ENCODE results near the gene DOCK4.

Gene DOCK4

GRCh38 chr7:111860248-111860647, 346.0 kb downstream of the DOCK4 start:
- no peak overlapping the region for H3K14ac ChIP-seq (ENCODE audit: low read length in 2 of 2)

GRCh38 chr7:111858331-111858730, 347.9 kb downstream of the DOCK4 start:
- no peak overlapping the region for H3K9ac ChIP-seq (ENCODE audit: low read length)
- H3K4ac ChIP-seq (ENCODE audit: low read depth in 1 of 2, low read length in 2 of 2), result no peak overlapping the region
- WGBS, result 96% methylated on average over 3 of the region's 3 CpGs
- no peak overlapping the region for H3K18ac ChIP-seq (ENCODE audit: low read depth in 1 of 2, low read length in 2 of 2)
- no peak overlapping the region for H2AFZ ChIP-seq (ENCODE audit: low read depth, low read length)
- no peak for DNase-seq
- no peak overlapping the region for H3K4me3 ChIP-seq (ENCODE audit: insufficient read depth in 1 of 2, low read depth in 1 of 2, low read length in 2 of 2)
- no peaks in the 10 kb centered on the region for H3K4me1 ChIP-seq (ENCODE audit: control insufficient read depth, insufficient read depth, low read depth, low read length)
- no peak overlapping the region for H3K27ac ChIP-seq (ENCODE audit: low read length, poor library complexity, severe bottlenecking)
- no peaks in the 10 kb centered on the region for H3K9me3 ChIP-seq (ENCODE audit: control insufficient read depth, low read length)
- no peak overlapping the region for H2BK120ac ChIP-seq (ENCODE audit: low read depth, low read length)
- H2AK5ac ChIP-seq (ENCODE audit: low read length, severe bottlenecking), result no peak overlapping the region
- no peak overlapping the region for H3K14ac ChIP-seq (ENCODE audit: low read length in 2 of 2)
- no peak overlapping the region for H3K23ac ChIP-seq (ENCODE audit: low read length in 2 of 2)
- H3K36me3 ChIP-seq (ENCODE audit: control insufficient read depth in 1 of 2, insufficient read depth in 2 of 2, low read depth in 1 of 2, low read length in 2 of 2), result peaks cover 9 to 13% of the 10 kb centered on the region in 2 experiments
- no peak overlapping the region for H2BK12ac ChIP-seq (ENCODE audit: low read length in 2 of 2)
- H2BK5ac ChIP-seq (ENCODE audit: low read depth, low read length, poor library complexity, severe bottlenecking), result no peak overlapping the region
- H3K4me2 ChIP-seq (ENCODE audit: low read length, poor library complexity, severe bottlenecking), result no peak overlapping the region
- H4K91ac ChIP-seq (ENCODE audit: low read length), result no peak overlapping the region
- H2BK15ac ChIP-seq (ENCODE audit: low read depth, poor library complexity, severe bottlenecking), result no peak overlapping the region
- H3K27me3 ChIP-seq (ENCODE audit: control insufficient read depth in 1 of 2, insufficient read depth in 1 of 2, low read length in 2 of 2), result no peaks in the 10 kb centered on the region
- no peak overlapping the region for H4K8ac ChIP-seq (ENCODE audit: low read length)
- H3K79me1 ChIP-seq (replicated peaks; ENCODE audit: low read length, poor library complexity, severe bottlenecking), result peaks cover 4% of the 10 kb centered on the region

More at GRCh38 chr7:111860248-111860647, 346.0 kb downstream of the DOCK4 start:
- Histone ChIP-seq H3K23ac (ENCODE audit: low read length in 2 of 2) (no peak overlapping the region), H3K4me1 (ENCODE audit: control insufficient read depth, insufficient read depth, low read depth, low read length) (no peaks in the 10 kb centered on the region), H2BK15ac (ENCODE audit: low read depth, poor library complexity, severe bottlenecking) (no peak overlapping the region), H3K4ac (ENCODE audit: low read depth in 1 of 2, low read length in 2 of 2) (no peak overlapping the region), H4K8ac (ENCODE audit: low read length) (no peak overlapping the region), H3K36me3 (ENCODE audit: control insufficient read depth in 1 of 2, insufficient read depth in 2 of 2, low read depth in 1 of 2, low read length in 2 of 2) (peaks cover 9 to 14% of the 10 kb centered on the region in 2 experiments), H4K91ac (ENCODE audit: low read length) (no peak overlapping the region), H2BK120ac (ENCODE audit: low read depth, low read length) (no peak overlapping the region), H3K9me3 (ENCODE audit: control insufficient read depth, low read length) (no peaks in the 10 kb centered on the region), H3K9ac (ENCODE audit: low read length) (no peak overlapping the region), H2BK5ac (ENCODE audit: low read depth, low read length, poor library complexity, severe bottlenecking) (no peak overlapping the region), H3K27me3 (ENCODE audit: control insufficient read depth in 1 of 2, insufficient read depth in 1 of 2, low read length in 2 of 2) (no peaks in the 10 kb centered on the region), H2AK5ac (ENCODE audit: low read length, severe bottlenecking) (no peak overlapping the region), H3K27ac (ENCODE audit: low read length, poor library complexity, severe bottlenecking) (no peak overlapping the region), H3K4me2 (ENCODE audit: low read length, poor library complexity, severe bottlenecking) (no peak overlapping the region), H2BK12ac (ENCODE audit: low read length in 2 of 2) (no peak overlapping the region), H3K18ac (ENCODE audit: low read depth in 1 of 2, low read length in 2 of 2) (no peak overlapping the region), H3K79me1 (replicated peaks; ENCODE audit: low read length, poor library complexity, severe bottlenecking) (peaks cover 5% of the 10 kb centered on the region), H2AFZ (ENCODE audit: low read depth, low read length) (no peak overlapping the region), H3K4me3 (ENCODE audit: insufficient read depth in 1 of 2, low read depth in 1 of 2, low read length in 2 of 2) (no peak overlapping the region)
- 96% methylated on average over 6 of the region's 6 CpGs for WGBS
- DNase-seq, result no peak

- no peak overlapping the region for H3K4me3 ChIP-seq (ENCODE audit: insufficient read depth in 1 of 2, low read depth in 1 of 2, low read length in 2 of 2)
- H2BK5ac ChIP-seq (ENCODE audit: low read depth, low read length, poor library complexity, severe bottlenecking), result no peak overlapping the region
- peaks cover 9 to 13% of the 10 kb centered on the region in 2 experiments for H3K36me3 ChIP-seq (ENCODE audit: control insufficient read depth in 1 of 2, insufficient read depth in 2 of 2, low read depth in 1 of 2, low read length in 2 of 2)
- no peak overlapping the region for H3K4me2 ChIP-seq (ENCODE audit: low read length, poor library complexity, severe bottlenecking)
- H3K18ac ChIP-seq (ENCODE audit: low read depth in 1 of 2, low read length in 2 of 2), result no peak overlapping the region
- H4K8ac ChIP-seq (ENCODE audit: low read length), result no peak overlapping the region
- peaks cover 5% of the 10 kb centered on the region for H3K79me1 ChIP-seq (replicated peaks; ENCODE audit: low read length, poor library complexity, severe bottlenecking)
- no peak overlapping the region for H2BK15ac ChIP-seq (ENCODE audit: low read depth, poor library complexity, severe bottlenecking)
- H4K91ac ChIP-seq (ENCODE audit: low read length), result no peak overlapping the region
- no peak overlapping the region for H2AK5ac ChIP-seq (ENCODE audit: low read length, severe bottlenecking)
- no peak overlapping the region for H2BK120ac ChIP-seq (ENCODE audit: low read depth, low read length)
- DNase-seq, result peak; percentile 27
- H3K4ac ChIP-seq (ENCODE audit: low read depth in 1 of 2, low read length in 2 of 2), result no peak overlapping the region
- no peak overlapping the region for H2BK12ac ChIP-seq (ENCODE audit: low read length in 2 of 2)
- 69% methylated on average over 4 of the region's 5 CpGs for WGBS
- no peak overlapping the region for H2AFZ ChIP-seq (ENCODE audit: low read depth, low read length)
- no peaks in the 10 kb centered on the region for H3K27me3 ChIP-seq (ENCODE audit: control insufficient read depth in 1 of 2, insufficient read depth in 1 of 2, low read length in 2 of 2)
- peak overlapping the region; percentile 3 for H3K9ac ChIP-seq (ENCODE audit: low read length)
- H3K4me1 ChIP-seq (ENCODE audit: control insufficient read depth, insufficient read depth, low read depth, low read length), result no peaks in the 10 kb centered on the region
- H3K27ac ChIP-seq (ENCODE audit: low read length, poor library complexity, severe bottlenecking), result no peak overlapping the region
- no peaks in the 10 kb centered on the region for H3K9me3 ChIP-seq (ENCODE audit: control insufficient read depth, low read length)
- no peak overlapping the region for H3K14ac ChIP-seq (ENCODE audit: low read length in 2 of 2)
- H3K23ac ChIP-seq (ENCODE audit: low read length in 2 of 2), result no peak overlapping the region
These were observed 350.4 kb downstream of the DOCK4 start for GRCh38 chr7:111855842-111856227.

GRCh38 chr7:111855161-111855841, 350.9 kb downstream of the DOCK4 start:
- Histone ChIP-seq H2BK15ac (ENCODE audit: low read depth, poor library complexity, severe bottlenecking) (no peak overlapping the region), H3K36me3 (ENCODE audit: control insufficient read depth in 1 of 2, insufficient read depth in 2 of 2, low read depth in 1 of 2, low read length in 2 of 2) (peaks cover 5 to 9% of the 10 kb centered on the region in 2 experiments), H2BK5ac (ENCODE audit: low read depth, low read length, poor library complexity, severe bottlenecking) (no peak overlapping the region), H3K4me2 (ENCODE audit: low read length, poor library complexity, severe bottlenecking) (no peak overlapping the region), H2BK120ac (ENCODE audit: low read depth, low read length) (no peak overlapping the region), H4K91ac (ENCODE audit: low read length) (no peak overlapping the region), H2BK12ac (ENCODE audit: low read length in 2 of 2) (peak overlapping the region in 1 of 2 experiments; percentile 6), H2AFZ (ENCODE audit: low read depth, low read length) (no peak overlapping the region), H3K27ac (ENCODE audit: low read length, poor library complexity, severe bottlenecking) (no peak overlapping the region), H4K8ac (ENCODE audit: low read length) (no peak overlapping the region), H3K4me1 (ENCODE audit: control insufficient read depth, insufficient read depth, low read depth, low read length) (no peaks in the 10 kb centered on the region), H3K4ac (ENCODE audit: low read depth in 1 of 2, low read length in 2 of 2) (no peak overlapping the region), H2AK5ac (ENCODE audit: low read length, severe bottlenecking) (no peak overlapping the region), H3K18ac (ENCODE audit: low read depth in 1 of 2, low read length in 2 of 2) (peak overlapping the region in 1 of 2 experiments; percentile 34), H3K14ac (ENCODE audit: low read length in 2 of 2) (no peak overlapping the region), H3K9me3 (ENCODE audit: control insufficient read depth, low read length) (no peaks in the 10 kb centered on the region), H3K79me1 (replicated peaks; ENCODE audit: low read length, poor library complexity, severe bottlenecking) (peaks cover 5% of the 10 kb centered on the region), H3K27me3 (ENCODE audit: control insufficient read depth in 1 of 2, insufficient read depth in 1 of 2, low read length in 2 of 2) (no peaks in the 10 kb centered on the region), H3K23ac (ENCODE audit: low read length in 2 of 2) (no peak overlapping the region), H3K9ac (ENCODE audit: low read length) (peak overlapping the region; percentile 41), H3K4me3 (ENCODE audit: insufficient read depth in 1 of 2, low read depth in 1 of 2, low read length in 2 of 2) (no peak overlapping the region)
- WGBS, result 9% methylated on average over 2 of the region's 4 CpGs
- DNase-seq, result peak; percentile 79
